Left cardiac atrium (tissue), 4 donors: ENCODE measurements around the gene MTARC2. TPM values are rescaled to one million over a fixed set of nuclear protein-coding genes. Genes with fewer than 3 reads are reported as not detected.
"Not testable (repeated sequence)": the region's sequence is repeated elsewhere in the genome, so short reads cannot be mapped to it uniquely, and the experiment has no call there.

Experiments
- ATAC-seq, 2 donors: fragments of 200-7000 bp; cut with Tn5 transposase; one replicate each; pipeline ENCODE4 v1.9.1; 2020; ENCODE audit warnings: mild to moderate bottlenecking in 2 of 2, moderate library complexity in 2 of 2
- DNase-seq: peaks from one replicate; pipeline ENCODE4 v3.0.0-alpha.2; 2020
- intact Hi-C, 2 donors: fragments of 100-400 bp; cut with DNase I; formaldehyde crosslinking; loops; one replicate each; pipeline versions ENCODE4 v1.14.1 to v1.15.1; 2022 to 2023
- long read RNA-seq: library from polyadenylated mRNA; unstranded; transcript quantifications from one replicate; pipeline ENCODE4 v2.0.0, GENCODE V29; 2021
- total RNA-seq, 2 donors: library from RNA; stranded (reverse); fragmentation: NEBNext Ultra II Directional; extraction: Animal tissue kit (Norgen Biotek cat#: 25700); gene quantifications; one replicate each; pipeline ENCODE4 v1.2.1, GENCODE V29; 2021
- donor health status: DM: no; HTN: yes; CAD: no.
- donor health status: DM: no; HTN: yes; CAD: no; lungs with severe emphysema.
- donor health status: DM: yes; HTN: yes; CAD: no.
- donor health status: Dilated cardiomyopathy.

MTARC2 gene
- total RNA-seq = 10 to 100 TPM; 28.7 to 32.7 TPM
- long read RNA-seq, transcript MARC2-202 (8 exons, 2,134 nt) = major isoform, 19 of 32 reads
- long read RNA-seq, partial matches to known transcripts = 5 of 32 reads
- long read RNA-seq, other reads (novel, unspliced or antisense) = 8 of 32 reads

DNA sequence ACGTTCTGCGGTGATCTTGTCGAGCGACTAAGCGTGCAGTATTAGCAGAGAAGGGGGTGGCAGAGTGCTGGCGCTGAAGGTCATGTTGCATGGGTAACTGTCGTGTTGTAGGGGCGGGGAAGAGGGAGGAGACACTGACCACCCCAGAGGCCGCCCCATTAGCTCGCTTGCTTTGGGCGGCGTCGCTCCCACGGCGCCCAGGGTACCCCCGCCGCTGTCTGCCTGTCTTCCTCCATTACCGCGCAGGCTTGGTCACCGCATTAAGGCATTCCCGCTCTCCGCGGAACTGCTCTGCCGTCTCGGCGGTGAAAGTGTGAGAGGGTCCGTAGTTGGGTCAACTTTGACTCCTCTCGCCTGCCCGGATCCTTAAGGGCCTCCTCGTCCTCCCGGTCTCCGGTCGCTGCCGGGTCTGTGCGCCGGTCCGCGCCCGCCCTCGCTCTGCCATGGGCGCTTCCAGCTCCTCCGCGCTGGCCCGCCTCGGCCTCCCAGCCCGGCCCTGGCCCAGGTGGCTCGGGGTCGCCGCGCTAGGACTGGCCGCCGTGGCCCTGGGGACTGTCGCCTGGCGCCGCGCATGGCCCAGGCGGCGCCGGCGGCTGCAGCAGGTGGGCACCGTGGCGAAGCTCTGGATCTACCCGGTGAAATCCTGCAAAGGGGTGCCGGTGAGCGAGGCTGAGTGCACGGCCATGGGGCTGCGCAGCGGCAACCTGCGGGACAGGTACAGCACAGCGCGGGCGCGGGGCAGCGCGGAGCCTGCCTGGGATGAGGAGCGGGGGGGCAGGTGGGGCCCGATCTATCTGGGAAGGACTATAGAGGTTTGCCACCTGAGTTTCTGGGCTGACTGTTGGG lies at the start of gene MTARC2:
MTARC2 (plus strand) TSS at position 234 of the 846 bp plus-strand sequence; CDS start at position 444, 210 bp downstream.
- intact Hi-C loops = no loop called here
- DNase-seq (peak; percentile 90), ATAC-seq (peak; percentile 97 to 98)

DNA sequence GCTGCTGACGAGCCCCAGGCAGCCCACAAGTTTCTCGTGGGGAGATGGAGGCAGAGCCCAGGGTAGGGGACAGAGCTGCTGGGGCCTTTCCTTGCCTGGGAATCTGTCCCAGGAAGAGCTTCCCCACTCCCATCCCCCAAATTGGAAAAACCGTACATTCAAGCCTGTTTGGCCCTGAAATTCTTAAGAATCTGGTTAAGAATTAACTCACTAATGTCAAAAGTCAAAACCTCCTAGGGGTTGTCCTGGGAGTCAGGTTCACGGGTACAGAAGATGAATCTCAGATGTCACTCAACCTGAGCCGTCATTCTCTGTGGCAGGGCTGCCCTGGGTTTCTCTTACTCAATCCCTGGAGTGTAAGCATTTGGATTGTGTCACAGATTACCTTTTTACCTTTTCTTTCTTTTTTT lies 49.5 kb upstream of the MTARC2 start:
- intact Hi-C loops = no loop called here
- ATAC-seq = no peak
- no peak for DNase-seq

DNA sequence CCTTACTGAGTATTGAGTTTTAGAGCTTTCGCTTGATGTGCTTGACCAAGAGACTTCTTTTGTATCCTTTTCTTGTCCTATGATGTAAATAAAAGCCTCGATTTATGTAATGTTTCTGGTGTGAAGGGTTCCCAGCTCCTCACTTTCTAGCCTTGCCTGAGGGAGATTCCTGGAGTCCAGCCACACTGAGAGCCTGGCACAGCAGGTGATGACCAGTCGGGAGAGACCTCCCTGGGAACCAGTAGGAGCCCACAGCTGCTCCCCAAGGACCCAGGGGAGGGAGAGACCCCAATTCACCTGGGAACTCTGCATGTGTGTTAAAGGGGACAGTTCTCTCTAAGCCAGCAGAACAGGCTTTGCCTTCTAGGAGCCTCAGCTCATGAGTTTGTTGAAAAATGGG lies 49.1 kb upstream of the MTARC2 start:
- no peak for DNase-seq
- no peak for ATAC-seq

DNA sequence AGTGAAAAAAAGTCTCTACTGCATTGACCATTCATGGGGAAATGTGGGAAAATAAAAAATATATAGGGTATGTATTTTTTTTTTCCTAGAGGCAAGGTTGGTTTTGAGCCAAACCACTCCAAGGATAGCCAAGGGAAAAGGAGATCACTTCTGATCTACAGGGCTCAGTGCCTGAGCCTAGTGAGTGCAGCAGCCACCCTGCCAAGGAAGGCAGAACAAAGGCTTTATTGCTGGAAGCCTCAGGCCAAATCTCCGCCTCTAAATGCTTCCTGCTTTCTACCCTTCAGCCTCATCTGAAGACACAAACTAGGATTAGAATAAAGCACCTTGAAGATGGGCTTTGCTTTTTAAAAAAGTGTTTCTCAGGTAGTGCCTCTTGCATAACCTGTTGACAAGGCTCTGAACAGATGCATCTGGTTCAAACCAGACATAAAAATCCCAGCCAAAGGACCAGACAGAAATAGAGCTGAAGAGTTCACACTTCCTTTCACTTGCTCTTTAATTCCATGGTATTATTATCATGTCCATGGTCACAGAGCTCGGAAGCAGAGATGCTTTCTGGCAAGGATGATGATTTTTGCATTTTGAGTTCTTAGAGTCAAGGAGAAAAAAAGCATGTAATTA lies 47.5 kb upstream of the MTARC2 start:
- no peak for DNase-seq
- intact Hi-C loops = no loop called here
- ATAC-seq = peak in 1 of 2 donors; percentile 68

More for the DNA sequence above, 49.1 kb upstream of the MTARC2 start:
- intact Hi-C loops = no loop called here

DNA sequence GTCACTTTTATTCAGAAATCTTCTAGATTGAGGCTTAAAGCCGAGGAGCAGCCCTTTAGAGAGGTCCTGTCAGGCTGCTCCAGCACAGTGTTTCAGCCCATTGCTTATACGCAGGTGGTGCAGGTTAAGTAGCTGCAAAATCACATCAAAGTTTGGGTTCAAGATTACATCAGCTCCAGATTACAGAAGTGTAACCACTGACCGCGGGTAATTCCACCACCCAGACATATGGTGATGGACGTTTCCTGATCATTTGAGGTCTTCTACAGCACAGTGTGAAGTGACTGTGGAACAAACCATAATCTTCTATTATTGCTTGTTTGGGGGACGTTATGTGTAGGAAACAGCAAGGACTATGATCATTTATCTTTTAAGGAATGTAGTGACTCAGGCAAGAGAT lies 46.1 kb upstream of the MTARC2 start:
- intact Hi-C loops = no loop called here
- no peak for DNase-seq
- no peak for ATAC-seq

DNA sequence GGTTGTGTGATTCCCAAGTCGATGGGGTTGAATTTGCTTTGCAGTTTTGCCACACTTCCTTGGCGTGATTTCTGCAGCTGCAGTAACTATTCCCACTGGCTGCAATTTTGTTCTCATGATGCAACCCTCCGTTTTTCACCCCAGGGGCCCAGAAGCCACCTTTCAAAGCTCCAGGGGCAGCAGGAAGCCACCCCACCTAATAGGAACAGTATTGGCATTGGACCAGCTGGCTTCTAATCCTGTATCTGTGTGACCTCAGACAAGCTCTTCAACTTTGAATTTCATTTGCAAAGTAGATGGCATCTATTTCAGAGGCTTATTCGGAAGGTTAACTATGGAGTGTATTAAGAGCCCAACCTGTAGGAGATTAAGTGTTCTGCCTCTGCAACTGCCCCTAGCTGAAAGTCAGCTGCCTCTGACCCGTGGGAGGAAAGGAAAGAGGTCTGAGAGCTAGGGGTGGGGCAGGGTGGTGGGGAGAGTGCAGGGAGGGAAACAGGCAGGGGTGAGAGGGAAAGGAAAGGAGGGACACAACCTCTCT lies 45.3 kb upstream of the MTARC2 start:
- intact Hi-C loops = no loop called here
- peak; percentile 13 to 25 for ATAC-seq
- no peak for DNase-seq

DNA sequence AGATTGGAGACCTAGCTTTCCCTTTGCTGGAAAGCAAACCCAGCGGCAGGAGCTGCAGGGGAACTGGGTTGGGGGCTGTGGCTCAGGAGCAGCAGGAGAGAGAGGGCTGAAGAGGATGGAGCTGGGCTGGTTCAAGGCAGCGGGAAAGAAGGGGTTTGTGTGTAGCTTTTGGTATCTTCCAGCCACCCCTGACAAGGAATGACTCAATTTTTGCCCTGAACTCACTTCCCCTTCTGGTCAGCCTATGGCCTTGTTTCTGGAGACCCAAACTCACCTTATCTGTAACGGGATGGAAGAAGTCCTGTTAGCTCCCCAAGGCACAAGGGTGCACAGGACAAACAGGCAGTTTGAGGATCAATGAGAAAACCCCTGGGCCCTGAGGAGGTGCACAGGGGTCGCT lies 44.8 kb upstream of the MTARC2 start:
- DNase-seq = no peak
- intact Hi-C loops = no loop called here
- ATAC-seq = no peak

DNA sequence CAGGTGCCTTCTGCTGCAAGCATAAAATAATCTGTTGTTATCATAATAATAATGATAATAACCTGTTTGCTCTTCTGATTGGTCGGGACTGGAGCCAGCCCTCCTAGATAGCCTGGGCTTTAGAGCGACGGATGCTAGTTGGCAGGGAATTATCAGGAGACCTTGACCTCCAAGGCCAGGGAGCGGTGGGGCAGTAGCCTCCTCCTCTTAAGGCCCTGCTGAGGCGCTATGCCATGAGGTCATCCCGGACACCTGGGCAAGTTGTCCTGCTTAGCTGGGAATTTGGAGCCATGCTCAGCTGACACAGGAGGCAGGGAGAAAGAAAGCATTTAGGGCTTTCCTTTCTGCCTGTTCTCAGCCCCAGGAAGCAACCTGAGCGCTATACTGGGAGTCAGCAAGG lies 42.3 kb upstream of the MTARC2 start:
- ATAC-seq (peak in 1 of 2 donors; percentile 32), DNase-seq (no peak)
- intact Hi-C loops = no loop called here

DNA sequence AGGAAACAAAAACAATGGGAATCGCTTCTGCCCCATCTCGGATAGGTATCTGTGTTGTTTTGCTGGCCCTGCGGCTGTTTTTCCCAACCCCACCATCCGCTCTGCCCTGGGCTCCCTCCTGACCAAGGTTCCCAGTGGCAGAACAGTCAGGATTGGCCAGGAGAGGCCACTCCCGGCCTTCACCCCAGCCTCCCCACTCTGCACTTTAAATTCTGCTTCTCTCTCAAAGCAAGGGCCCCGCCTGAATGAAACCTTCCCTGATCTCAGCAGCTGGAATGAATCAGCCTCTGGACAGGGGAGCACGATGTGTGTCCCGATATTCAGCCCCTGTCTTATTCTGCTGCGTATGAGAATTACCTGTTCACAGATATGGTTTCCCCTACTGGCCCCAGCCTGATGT lies 41.6 kb upstream of the MTARC2 start:
- no peak for ATAC-seq
- intact Hi-C loops = no loop called here
- no peak for DNase-seq

DNA sequence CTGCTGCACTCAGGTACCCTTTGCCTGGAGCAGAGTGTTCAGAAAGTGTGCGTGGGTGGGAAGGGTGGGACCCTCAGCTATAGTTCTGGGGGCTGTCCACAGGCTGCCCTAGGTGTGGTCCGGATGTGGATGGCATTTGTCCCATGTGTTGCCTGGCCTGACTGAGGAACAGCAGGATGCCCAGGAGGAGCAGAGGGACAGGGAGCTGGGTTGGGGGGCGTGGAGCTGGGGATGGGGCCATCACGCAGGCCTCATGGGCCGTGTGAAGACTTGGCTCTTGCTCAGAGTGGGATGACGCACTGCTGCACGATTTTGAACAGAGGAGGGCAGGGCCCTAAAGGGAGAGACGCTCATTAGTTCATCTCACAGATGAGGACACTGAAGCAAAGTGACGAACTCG lies 41.0 kb upstream of the MTARC2 start:
- intact Hi-C loops = no loop called here
- DNase-seq (no peak), ATAC-seq (no peak)

DNA sequence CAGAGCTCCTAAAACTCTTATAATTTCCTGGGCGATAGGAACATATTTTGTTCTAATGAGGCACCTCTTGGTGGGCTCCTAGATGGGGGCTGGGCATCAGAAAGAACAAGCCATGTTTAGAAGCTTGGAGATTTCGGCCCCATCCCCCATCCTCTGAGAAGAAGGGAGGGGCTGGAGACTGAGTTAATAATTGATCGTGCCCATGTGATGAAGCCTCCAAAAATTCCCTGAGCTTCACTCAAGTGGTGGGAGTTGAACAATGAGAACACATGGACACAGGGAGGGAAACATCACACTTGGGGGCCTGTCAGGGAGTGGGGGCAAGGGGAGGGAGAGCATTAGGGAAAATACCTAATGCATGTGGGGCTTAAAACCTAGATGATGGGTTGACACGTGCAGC lies 39.9 kb upstream of the MTARC2 start:
- ATAC-seq (no peak), DNase-seq (no peak)
- intact Hi-C loops = no loop called here

DNA sequence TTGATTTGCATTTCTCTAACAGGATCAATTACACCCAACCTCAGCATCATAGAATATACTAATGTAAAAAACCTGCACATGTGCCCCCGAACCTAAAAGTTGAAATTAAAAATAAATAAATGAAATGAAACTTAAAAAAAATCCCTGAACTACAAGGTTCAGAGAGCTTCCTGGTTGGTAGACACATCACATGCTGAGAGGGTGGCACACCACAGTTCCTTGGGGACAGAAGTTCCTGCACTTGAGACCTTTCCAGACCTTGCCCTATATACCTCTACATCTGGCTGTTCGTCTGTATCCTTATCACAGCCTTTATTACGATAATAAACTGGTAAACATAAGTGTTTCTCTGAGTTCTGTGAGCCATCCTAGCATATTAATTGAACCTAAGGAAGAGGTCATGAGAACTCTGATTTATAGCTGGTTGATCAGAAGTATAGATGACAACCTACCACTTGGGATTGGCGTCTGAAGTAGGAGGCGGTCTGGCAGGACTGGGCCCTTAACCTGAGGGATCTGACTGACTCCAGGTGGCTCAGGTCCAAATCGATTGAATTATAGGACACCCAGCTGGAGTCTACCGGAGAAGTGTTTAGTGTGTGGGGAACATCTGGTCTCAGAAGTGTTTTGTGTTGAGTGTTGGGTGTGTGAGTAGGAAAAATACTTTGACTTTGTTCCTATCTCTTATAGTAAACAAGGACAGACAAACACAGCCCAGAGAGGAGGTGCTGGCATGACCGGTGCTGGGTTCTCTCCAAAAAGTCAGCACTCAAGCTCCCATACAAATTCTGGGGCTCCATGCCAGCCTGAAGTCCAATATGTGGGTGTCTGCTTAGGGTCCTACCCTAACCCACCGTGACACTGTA lies 39.0 kb upstream of the MTARC2 start:
- peak; percentile 25 to 28 for ATAC-seq
- intact Hi-C loops = no loop called here

DNA sequence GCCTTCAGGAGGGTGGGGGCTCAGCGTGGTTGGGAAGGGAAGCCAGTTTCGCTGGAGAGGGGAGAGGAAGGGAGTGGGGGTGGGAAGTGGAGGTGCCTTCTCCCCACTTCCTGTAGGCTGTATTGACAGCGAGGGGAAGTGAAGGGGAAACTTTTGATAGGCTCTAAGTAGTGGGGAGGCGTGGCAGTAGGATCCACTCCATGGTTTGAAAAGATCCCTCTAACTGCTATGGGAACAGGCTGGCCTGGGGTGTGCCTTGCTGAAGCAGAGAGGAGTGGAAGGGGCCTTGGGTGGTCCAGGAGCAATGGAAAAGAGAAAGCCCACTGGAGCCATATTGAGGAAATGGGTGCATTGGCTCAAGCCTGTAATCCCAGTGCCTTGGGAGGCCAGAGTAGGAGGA lies 37.8 kb upstream of the MTARC2 start:
- intact Hi-C loops = no loop called here
- no peak for DNase-seq
- ATAC-seq = no peak

More for the DNA sequence above, 39.0 kb upstream of the MTARC2 start:
- DNase-seq = no peak

DNA sequence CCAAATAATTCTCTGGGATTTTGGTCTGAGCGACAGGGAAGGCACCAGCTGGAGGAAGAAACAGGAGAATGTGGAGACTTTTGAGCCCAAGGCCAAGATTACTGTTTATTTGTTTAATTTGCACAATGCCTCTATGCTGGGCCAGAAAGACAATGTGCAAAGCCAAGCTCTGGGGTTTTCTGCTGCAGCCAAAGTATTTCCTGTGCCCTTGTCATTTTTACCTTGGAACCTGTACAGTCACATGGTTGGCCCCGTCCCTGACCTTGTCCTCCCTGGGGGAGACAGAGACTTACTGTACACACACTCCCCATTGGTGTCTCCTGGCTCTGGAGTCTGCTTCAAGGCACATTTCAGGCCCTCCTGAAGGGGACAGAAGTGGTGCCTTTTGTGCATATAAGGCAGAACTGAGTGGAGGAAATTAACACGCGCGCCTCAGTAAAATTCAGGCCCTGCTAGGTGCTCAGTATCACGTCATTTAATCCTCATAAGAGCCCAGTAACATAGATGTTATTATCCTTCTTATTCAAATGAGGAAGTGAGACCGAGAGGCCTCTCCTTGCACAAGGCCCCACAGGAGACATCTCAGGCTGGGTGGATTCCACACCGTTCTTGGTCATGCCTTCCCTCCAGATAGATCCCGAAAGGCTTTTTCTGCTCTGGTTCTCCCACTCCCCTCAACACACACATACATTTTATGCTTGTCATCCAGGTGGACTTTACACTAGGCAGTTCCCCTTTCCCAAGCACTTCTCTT lies 36.9 kb upstream of the MTARC2 start:
- intact Hi-C loops = no loop called here

DNA sequence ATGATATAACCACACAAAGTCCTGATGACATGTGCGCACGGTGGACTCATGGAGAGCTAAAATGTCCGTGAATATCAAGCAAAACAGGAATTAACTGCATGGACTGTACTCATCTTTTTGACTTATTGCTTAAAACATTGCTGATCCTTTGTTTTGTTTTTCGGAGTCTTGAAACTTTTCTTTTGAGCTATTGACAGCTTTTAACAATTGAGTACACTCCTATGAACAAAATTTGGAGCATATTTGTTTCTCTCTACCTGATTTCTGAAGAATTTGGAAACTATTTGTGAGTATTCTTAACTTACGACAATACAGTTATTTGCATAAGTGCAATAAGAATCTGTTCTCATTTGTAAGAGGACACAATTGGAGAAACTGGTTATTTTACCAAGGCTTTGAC lies 32.1 kb upstream of the MTARC2 start:
- ATAC-seq, intact Hi-C loops, DNase-seq: not testable (repeated sequence)

More for the DNA sequence above, 36.9 kb upstream of the MTARC2 start:
- DNase-seq = no peak
- peak in 1 of 2 donors; percentile 15 for ATAC-seq

DNA sequence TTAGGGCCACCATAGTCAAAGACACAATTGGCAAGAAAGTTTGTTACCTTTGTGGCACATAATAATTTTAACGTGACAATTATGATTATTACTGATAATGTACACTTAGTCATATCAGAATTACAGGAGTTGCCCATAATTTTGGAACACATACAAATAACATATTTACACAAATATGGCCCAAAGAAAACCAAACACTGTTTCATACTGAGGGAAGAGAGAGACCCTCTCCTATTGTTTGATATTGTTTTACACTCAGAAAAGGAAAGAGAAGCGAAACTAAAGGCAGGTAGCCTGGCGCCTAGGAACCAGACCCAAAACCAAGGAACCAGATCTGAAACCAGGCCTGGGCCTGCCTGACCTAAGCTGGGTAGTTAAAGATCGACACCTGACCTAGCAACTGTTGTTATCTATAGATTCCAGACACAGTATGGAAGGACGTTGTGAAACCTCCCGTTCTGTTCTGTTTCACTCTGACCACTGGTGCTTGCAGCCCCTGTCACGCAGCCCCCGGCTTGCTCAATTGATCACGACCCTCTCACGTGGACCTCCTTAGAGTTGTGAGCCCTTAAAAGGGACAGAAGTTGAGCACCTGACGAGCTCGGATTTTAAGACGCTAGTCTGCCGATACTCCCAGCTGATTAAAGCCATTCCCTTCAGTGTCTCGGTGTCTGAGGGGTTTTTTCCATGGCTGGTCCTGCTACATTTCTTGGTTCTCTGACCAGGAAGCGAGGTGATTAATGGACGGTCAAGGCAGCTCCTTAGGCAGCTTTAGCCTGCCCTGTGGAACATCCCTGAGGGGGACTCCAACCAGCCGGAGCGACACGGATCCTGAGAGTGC lies 30.1 kb upstream of the MTARC2 start:
- intact Hi-C loops = no loop called here
- no peak for ATAC-seq
- no peak for DNase-seq

DNA sequence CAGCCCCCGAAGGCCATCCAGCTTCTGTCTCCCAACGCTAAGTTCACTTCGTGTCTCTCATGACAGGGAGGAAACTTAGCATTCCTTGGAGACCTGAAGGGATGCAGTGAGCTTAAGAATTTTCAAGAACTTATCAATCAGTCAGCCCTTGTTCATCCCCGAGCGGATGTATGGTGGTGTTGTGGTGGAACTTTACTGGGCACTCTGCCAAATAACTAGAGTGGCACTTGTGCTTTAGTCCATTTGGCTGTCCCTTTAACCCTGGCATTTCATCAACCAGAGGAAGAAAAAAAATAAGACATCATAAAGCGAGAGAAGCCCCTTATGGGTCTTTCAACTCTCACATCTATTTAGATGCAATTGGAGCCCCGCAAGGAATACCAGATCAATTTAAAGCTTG lies 26.9 kb upstream of the MTARC2 start:
- DNase-seq, intact Hi-C loops, ATAC-seq: not testable (repeated sequence)

DNA sequence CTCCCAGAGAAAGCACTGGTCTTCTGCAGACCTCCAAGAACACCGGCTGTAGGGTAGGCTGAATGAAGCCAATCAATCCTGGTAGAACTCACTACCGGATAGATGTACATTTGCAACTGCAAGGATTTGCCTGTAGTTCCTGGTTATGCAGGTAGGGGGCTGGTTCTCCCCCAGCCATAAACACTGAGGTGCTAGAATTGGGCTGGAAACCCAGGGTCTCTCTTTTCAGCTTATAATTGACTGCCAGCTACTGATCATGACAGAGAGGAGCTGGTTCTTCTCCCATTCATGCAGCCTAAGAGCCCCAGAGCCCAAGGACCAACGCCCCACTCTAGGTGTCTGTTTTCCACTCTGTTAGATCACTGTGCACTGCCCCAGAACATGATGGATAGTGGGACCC lies 21.5 kb upstream of the MTARC2 start:
- no peak for ATAC-seq
- intact Hi-C loops = no loop called here
- DNase-seq = no peak
